Measurements from ENCODE around the gene UNC13A.

GRCh38 chr19:17720440-17720839, 32.3 kb upstream of the UNC13A start:
- TF ChIP-seq POLR2A (IDR thresholded peaks at IDR 0.05): no peak
- TF ChIP-seq, protein P1, sequence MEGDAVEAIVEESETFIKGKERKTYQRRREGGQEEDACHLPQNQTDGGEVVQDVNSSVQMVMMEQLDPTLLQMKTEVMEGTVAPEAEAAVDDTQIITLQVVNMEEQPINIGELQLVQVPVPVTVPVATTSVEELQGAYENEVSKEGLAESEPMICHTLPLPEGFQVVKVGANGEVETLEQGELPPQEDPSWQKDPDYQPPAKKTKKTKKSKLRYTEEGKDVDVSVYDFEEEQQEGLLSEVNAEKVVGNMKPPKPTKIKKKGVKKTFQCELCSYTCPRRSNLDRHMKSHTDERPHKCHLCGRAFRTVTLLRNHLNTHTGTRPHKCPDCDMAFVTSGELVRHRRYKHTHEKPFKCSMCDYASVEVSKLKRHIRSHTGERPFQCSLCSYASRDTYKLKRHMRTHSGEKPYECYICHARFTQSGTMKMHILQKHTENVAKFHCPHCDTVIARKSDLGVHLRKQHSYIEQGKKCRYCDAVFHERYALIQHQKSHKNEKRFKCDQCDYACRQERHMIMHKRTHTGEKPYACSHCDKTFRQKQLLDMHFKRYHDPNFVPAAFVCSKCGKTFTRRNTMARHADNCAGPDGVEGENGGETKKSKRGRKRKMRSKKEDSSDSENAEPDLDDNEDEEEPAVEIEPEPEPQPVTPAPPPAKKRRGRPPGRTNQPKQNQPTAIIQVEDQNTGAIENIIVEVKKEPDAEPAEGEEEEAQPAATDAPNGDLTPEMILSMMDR (IDR thresholded peaks at IDR 0.05): no peak
- TF ChIP-seq EP300 (IDR thresholded peaks at IDR 0.05): no peak

All from tibial nerve (tissue), 4 donors.